ENCODE data around the gene B3GNT8.
A peak's percentile ranks its signal among the peaks of the same experiment; 100 is the strongest.
"Not testable (repeated sequence)": the region's sequence is repeated elsewhere in the genome, so short reads cannot be mapped to it uniquely, and the experiment has no call there.

Gene B3GNT8

GRCh38 chr19:41426952-41427646, at the start of gene B3GNT8:
Gene B3GNT8 (minus strand): TSS chr19:41427374. CDS start chr19:41426778, 596 bp downstream.
- peak; percentile 40 for DNase-seq (ENCODE audit: low read depth)

- no peak for DNase-seq (ENCODE audit: low read depth)
Observed at GRCh38 chr19:41476583-41476982, 49.4 kb upstream of the B3GNT8 start.

- DNase-seq (ENCODE audit: low read depth): not testable (repeated sequence)
Observed at GRCh38 chr19:41463257-41464256, 36.4 kb upstream of the B3GNT8 start.

- no peak for DNase-seq (ENCODE audit: low read depth)
Observed at GRCh38 chr19:41462497-41462896, 35.3 kb upstream of the B3GNT8 start.

GRCh38 chr19:41457241-41457640, 30.1 kb upstream of the B3GNT8 start:
- DNase-seq (ENCODE audit: low read depth): no peak

- peak; percentile 11 for DNase-seq (ENCODE audit: low read depth)
Observed at GRCh38 chr19:41456342-41456918, 29.3 kb upstream of the B3GNT8 start.

- no peak for DNase-seq (ENCODE audit: low read depth)
Observed at GRCh38 chr19:41455936-41456335, 28.8 kb upstream of the B3GNT8 start.

GRCh38 chr19:41452584-41453275, 25.6 kb upstream of the B3GNT8 start:
- DNase-seq (ENCODE audit: low read depth): no peak

- DNase-seq (ENCODE audit: low read depth): no peak
Observed at GRCh38 chr19:41449865-41450178, 22.6 kb upstream of the B3GNT8 start.

- peak; percentile 33 for DNase-seq (ENCODE audit: low read depth)
Observed at GRCh38 chr19:41449079-41449864, 22.1 kb upstream of the B3GNT8 start.

- DNase-seq (ENCODE audit: low read depth): no peak
Observed at GRCh38 chr19:41447732-41448332, 20.7 kb upstream of the B3GNT8 start.

- no peak for DNase-seq (ENCODE audit: low read depth)
Observed at GRCh38 chr19:41445575-41445974, 18.4 kb upstream of the B3GNT8 start.

- no peak for DNase-seq (ENCODE audit: low read depth)
Observed at GRCh38 chr19:41443813-41444455, 16.8 kb upstream of the B3GNT8 start.

GRCh38 chr19:41442473-41443355, 15.5 kb upstream of the B3GNT8 start, which contains the start of gene ERICH4:
Gene ERICH4 (plus strand): TSS chr19:41443156. CDS start chr19:41443170, 14 bp downstream.
- no peak for DNase-seq (ENCODE audit: low read depth)

- no peak for DNase-seq (ENCODE audit: low read depth)
Observed at GRCh38 chr19:41441321-41441945, 14.3 kb upstream of the B3GNT8 start.

GRCh38 chr19:41439441-41440222, 12.5 kb upstream of the B3GNT8 start, which contains the start of gene DMAC2:
Gene DMAC2 (minus strand): TSS chr19:41439912. CDS start chr19:41439899, 13 bp downstream.
- DNase-seq (ENCODE audit: low read depth): peak; percentile 97

- DNase-seq (ENCODE audit: low read depth): no peak
Observed at GRCh38 chr19:41437944-41438574, 10.9 kb upstream of the B3GNT8 start.

- no peak for DNase-seq (ENCODE audit: low read depth)
Observed at GRCh38 chr19:41436674-41436951, 9.4 kb upstream of the B3GNT8 start.

All from stromal cell of bone marrow (primary cell).